Liver (tissue), 9 donors: ENCODE measurements around the gene MYRF. TPM values are rescaled to one million over a fixed set of nuclear protein-coding genes. Genes with fewer than 3 reads are reported as not detected.
A peak's percentile ranks its signal among the peaks of the same experiment; 100 is the strongest.

Experiments
- DNase-seq: peaks from one replicate; pipeline ENCODE4 v3.0.0-alpha.2; 2017; ENCODE audit warnings: low spot score
- H3K27ac ChIP-seq, 2 donors: one replicate each; pipeline ENCODE4 v1.7.0; 2013; ENCODE audit warnings: inconsistent platforms in 2 of 2, low read length in 2 of 2, control low read depth in 1 of 2, low read depth in 1 of 2, mild to moderate bottlenecking in 1 of 2
- H3K27me3 ChIP-seq, 4 donors: one replicate each; pipeline versions ENCODE4 v1.6.1 to v1.7.0; 2013; ENCODE audit warnings: low read length in 3 of 4, inconsistent platforms in 1 of 4, mild to moderate bottlenecking in 1 of 4, moderate library complexity in 1 of 4; ENCODE audit not compliant: control insufficient read depth in 4 of 4, insufficient read depth in 4 of 4
- H3K36me3 ChIP-seq, 4 donors: one replicate each; pipeline versions ENCODE4 v1.6.1 to v1.7.0; 2013; ENCODE audit warnings: low read length in 3 of 4, mild to moderate bottlenecking in 3 of 4, low read depth in 1 of 4, moderate library complexity in 1 of 4; ENCODE audit not compliant: control insufficient read depth in 4 of 4, insufficient read depth in 3 of 4
- H3K4me1 ChIP-seq, 4 donors: one replicate each; pipeline versions ENCODE4 v1.6.1 to v1.7.0; 2013; ENCODE audit warnings: low read length in 3 of 4, mild to moderate bottlenecking in 3 of 4, moderate library complexity in 1 of 4; ENCODE audit not compliant: control insufficient read depth in 4 of 4, insufficient read depth in 4 of 4
- H3K4me3 ChIP-seq, 3 donors: one replicate each; pipeline versions ENCODE4 v1.6.1 to v1.7.0; 2013; ENCODE audit warnings: low read length in 3 of 3, control low read depth in 1 of 3, low read depth in 1 of 3, mild to moderate bottlenecking in 1 of 3
- H3K9ac ChIP-seq, 2 donors: one replicate each; pipeline ENCODE4 v1.7.0; 2013; ENCODE audit warnings: low read length in 2 of 2, mild to moderate bottlenecking in 2 of 2, moderate library complexity in 2 of 2, control low read depth in 1 of 2, low read depth in 1 of 2
- H3K9me3 ChIP-seq, 4 donors: one replicate each; pipeline versions ENCODE4 v1.6.1 to v1.7.0; 2013; ENCODE audit warnings: low read length in 3 of 4; ENCODE audit not compliant: control insufficient read depth in 4 of 4
- EGR1 ChIP-seq, 2 donors: IDR thresholded peaks; 2 replicates each; pipeline ENCODE4 v1.6.1; 2016 to 2018; ENCODE audit warnings: antibody characterized with exemption in 2 of 2, low read depth in 2 of 2
- FOXA2 ChIP-seq: IDR thresholded peaks from 2 replicates; pipeline ENCODE4 v1.6.1; 2016; ENCODE audit warnings: antibody characterized with exemption
- GABPA ChIP-seq, 2 donors: IDR thresholded peaks in 1 of 2; conservative IDR thresholded peaks in 1 of 2; 2 replicates each; pipeline ENCODE4 v1.6.1; 2016; ENCODE audit warnings: antibody characterized with exemption in 2 of 2, mild to moderate bottlenecking in 1 of 2, moderate library complexity in 1 of 2
- HNF4A ChIP-seq, 2 donors: conservative IDR thresholded peaks; 2 replicates each; pipeline ENCODE4 v1.6.1; 2016; ENCODE audit warnings: antibody characterized with exemption in 2 of 2, mild to moderate bottlenecking in 2 of 2
- HNF4G ChIP-seq: IDR thresholded peaks from 2 replicates; pipeline ENCODE4 v1.6.1; 2016; ENCODE audit warnings: antibody characterized with exemption
- JUND ChIP-seq, 2 donors: IDR thresholded peaks; 2 replicates each; pipeline ENCODE4 v1.6.1; 2016; ENCODE audit warnings: antibody characterized with exemption in 2 of 2
- NR2F2 ChIP-seq: IDR thresholded peaks from 2 replicates; pipeline ENCODE4 v1.6.1; 2016; ENCODE audit warnings: antibody characterized with exemption
- RAD21 ChIP-seq, 2 donors: IDR thresholded peaks; 2 replicates each; pipeline ENCODE4 v1.6.1; 2016; ENCODE audit warnings: antibody characterized with exemption in 2 of 2, mild to moderate bottlenecking in 2 of 2
- RXRA ChIP-seq, 2 donors: IDR thresholded peaks; 2 replicates each; pipeline ENCODE4 v1.6.1; 2017 to 2018; ENCODE audit warnings: antibody characterized with exemption in 2 of 2, mild to moderate bottlenecking in 1 of 2
- SP1 ChIP-seq: IDR thresholded peaks from 2 replicates; pipeline ENCODE4 v1.6.1; 2018; ENCODE audit warnings: antibody characterized with exemption, mild to moderate bottlenecking
- TAF1 ChIP-seq: conservative IDR thresholded peaks from 2 replicates; pipeline ENCODE4 v1.6.1; 2016; ENCODE audit warnings: antibody characterized with exemption, mild to moderate bottlenecking
- YY1 ChIP-seq: IDR thresholded peaks from 2 replicates; pipeline ENCODE4 v1.6.1; 2016; ENCODE audit warnings: antibody characterized with exemption, mild to moderate bottlenecking
- WGBS: extraction: QIAGEN DNeasy Blood & Tissue Kit; methylation state at CpG from one replicate; pipeline ENCODE4 v1.1.7; 2013; 5-methylcytosine and 5-hydroxymethylcytosine counted together
- polyA plus RNA-seq, 2 donors: library from polyadenylated mRNA; stranded (reverse) in 1 of 2; unstranded in 1 of 2; fragments of 200-250 nt in 1 of 2; fragments of >200 nt in 1 of 2; fragmentation: Nextera tagmentation in 1 of 2; extraction: Ambion mirVana in 1 of 2; gene quantifications; one replicate each; pipeline versions ENCODE4 v1.2.1 to v1.2.3, GENCODE V29; 2013 to 2015
- total RNA-seq, 2 donors: library from RNA; depleted of rRNA; stranded (reverse); fragments of >200 nt; gene quantifications; one replicate each; pipeline ENCODE4 v1.2.3, GENCODE V29; 2014
- TF ChIP-seq, protein P1 (sequence below): IDR thresholded peaks from 2 replicates; pipeline ENCODE4 v1.6.1; 2016; ENCODE audit warnings: antibody characterized with exemption
- TF ChIP-seq, protein P2 (sequence below): fragments of 150-350 bp; IDR thresholded peaks from 2 replicates; pipeline ENCODE4 v1.5.1; 2017; ENCODE audit warnings: improper control_type of control experiment, low read depth, low read length; ENCODE audit not compliant: missing input control
- TF ChIP-seq, protein P3 (sequence below): IDR thresholded peaks from 2 replicates; pipeline ENCODE4 v1.6.1; 2016; ENCODE audit warnings: antibody characterized with exemption
- TF ChIP-seq, protein P4 (sequence below): IDR thresholded peaks from 2 replicates; pipeline ENCODE4 v1.6.1; 2016; ENCODE audit warnings: antibody characterized with exemption, mild to moderate bottlenecking
- donor health status: healthy.
- donor health status: healthy.
- donor health status: healthy.
- donor health status: healthy.
- donor health status: healthy.

Gene MYRF
- total and polyA plus RNA-seq, 4 donors = 3.5 to 6.5 (median 4.4) TPM

DNA sequence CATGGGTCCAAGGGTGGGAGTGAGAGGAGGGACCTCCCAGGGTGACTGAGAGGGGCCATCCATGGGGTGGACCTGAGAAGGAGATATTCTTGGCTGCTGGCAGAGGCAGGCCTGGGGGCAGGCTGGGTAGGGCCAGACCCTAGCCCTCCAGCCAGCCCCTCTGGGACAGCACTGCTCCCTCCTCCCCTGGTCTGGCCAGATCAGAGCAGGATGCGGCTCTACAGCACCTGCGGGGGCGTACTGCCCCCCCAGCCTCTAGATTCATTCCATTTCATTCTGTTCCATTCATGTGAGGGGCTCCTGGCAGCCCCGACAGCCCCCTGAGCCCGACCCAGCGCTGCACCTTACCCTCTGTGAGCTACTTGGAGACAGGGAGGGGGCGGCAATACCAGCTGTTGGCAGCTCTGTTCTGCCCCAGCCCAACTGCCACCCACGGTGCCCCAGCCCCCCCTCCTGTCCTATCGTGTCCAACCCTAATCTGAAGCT is 34.3 kb upstream of the MYRF start:
- no peak for DNase-seq

DNA sequence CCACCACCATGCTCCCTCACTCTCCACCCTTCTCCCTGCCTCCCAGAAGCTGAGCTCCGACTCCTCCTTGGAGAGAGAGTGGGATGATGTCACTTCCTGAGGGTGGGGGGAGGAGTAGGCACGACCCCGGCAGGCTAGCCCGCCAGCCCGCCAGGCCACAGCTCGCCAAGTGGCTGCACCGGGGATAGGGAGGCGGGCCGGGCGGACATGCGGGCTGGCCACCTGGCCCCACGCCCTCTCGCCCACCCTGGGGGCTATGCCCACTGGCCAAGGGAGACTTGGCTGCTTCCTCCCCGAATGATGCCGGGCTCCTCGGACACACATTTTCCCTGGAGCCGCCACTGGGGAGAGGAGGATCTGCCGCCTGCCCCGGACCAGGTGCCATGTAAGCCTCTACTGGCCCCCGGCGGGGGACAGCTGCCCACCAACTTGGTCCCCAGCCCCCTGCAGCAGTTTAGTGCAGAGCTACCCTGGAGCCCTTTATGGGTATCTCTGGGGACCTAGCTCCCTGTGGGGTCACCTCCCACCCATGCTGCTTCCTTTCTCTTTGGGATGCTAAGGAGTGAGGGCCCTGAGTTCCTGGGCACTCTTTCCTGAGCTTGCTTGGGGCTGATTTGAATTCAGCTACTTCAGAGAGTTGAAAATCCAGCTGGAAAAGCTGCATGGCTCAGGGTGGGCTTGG is 33.7 kb upstream of the MYRF start:
- Histone ChIP-seq H3K36me3 (no peaks in the 10 kb centered on the region), H3K27ac (no peak overlapping the region), H3K4me1 (no peaks in the 10 kb centered on the region), H3K9me3 (no peaks in the 10 kb centered on the region), H3K4me3 (peak overlapping the region in 1 of 3 donors; percentile 6), H3K9ac (no peak overlapping the region), H3K27me3 (no peaks in the 10 kb centered on the region)
- no peak for DNase-seq
- TF ChIP-seq TAF1 (no peak), FOXA2 (no peak), GABPA (IDR thresholded peaks at IDR 0.05 in 1 of 2, conservative IDR thresholded peaks at IDR 0.05 in 1 of 2) (no peak), SP1 (no peak), NR2F2 (no peak), JUND (IDR thresholded peaks at IDR 0.05) (no peak), EGR1 (IDR thresholded peaks at IDR 0.05; ENCODE audit: low read depth in 2 of 2) (no peak)
- TF ChIP-seq, protein P1, sequence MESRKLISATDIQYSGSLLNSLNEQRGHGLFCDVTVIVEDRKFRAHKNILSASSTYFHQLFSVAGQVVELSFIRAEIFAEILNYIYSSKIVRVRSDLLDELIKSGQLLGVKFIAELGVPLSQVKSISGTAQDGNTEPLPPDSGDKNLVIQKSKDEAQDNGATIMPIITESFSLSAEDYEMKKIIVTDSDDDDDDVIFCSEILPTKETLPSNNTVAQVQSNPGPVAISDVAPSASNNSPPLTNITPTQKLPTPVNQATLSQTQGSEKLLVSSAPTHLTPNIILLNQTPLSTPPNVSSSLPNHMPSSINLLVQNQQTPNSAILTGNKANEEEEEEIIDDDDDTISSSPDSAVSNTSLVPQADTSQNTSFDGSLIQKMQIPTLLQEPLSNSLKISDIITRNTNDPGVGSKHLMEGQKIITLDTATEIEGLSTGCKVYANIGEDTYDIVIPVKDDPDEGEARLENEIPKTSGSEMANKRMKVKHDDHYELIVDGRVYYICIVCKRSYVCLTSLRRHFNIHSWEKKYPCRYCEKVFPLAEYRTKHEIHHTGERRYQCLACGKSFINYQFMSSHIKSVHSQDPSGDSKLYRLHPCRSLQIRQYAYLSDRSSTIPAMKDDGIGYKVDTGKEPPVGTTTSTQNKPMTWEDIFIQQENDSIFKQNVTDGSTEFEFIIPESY = no peak
- 68% methylated on average over 21 of the region's 21 CpGs for whole genome bisulfite sequencing

More for the DNA sequence above, 34.3 kb upstream of the MYRF start:
- Histone ChIP-seq H3K9ac (no peak overlapping the region), H3K36me3 (no peaks in the 10 kb centered on the region), H3K9me3 (no peaks in the 10 kb centered on the region), H3K27me3 (no peaks in the 10 kb centered on the region), H3K4me3 (no peak overlapping the region), H3K4me1 (no peaks in the 10 kb centered on the region), H3K27ac (no peak overlapping the region)
- TF ChIP-seq RAD21 (IDR thresholded peaks at IDR 0.05) = no peak
- TF ChIP-seq HNF4G = no peak
- TF ChIP-seq SP1 = no peak
- TF ChIP-seq RXRA (IDR thresholded peaks at IDR 0.05) = no peak
- TF ChIP-seq, protein P1 = no peak
- no peak for TF ChIP-seq TAF1
- WGBS = 62% methylated on average over 9 of the region's 9 CpGs

DNA sequence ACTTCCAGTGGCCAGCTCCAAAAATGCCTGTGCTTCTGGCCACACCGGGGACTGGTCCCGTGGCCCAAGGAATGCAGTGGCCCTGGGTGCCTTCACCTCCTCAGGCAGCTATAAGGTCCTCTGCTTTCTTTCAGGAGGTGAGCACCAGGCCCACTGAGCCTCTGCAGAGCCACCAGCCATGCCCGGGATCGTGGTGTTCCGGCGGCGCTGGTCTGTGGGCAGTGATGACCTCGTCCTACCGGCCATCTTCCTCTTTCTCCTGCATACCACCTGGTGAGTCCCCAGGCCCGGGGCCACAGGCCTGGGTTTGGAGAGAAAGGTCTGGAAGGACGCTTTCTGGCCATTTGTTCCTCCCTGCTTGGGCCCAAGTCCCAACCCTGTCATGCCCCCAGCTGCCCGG is 32.5 kb upstream of the MYRF start:
- no peak for DNase-seq
- Histone ChIP-seq H3K27ac (no peak overlapping the region), H3K4me3 (no peak overlapping the region), H3K36me3 (no peaks in the 10 kb centered on the region), H3K9me3 (no peaks in the 10 kb centered on the region), H3K27me3 (no peaks in the 10 kb centered on the region), H3K9ac (no peak overlapping the region), H3K4me1 (no peaks in the 10 kb centered on the region)
- WGBS = 96% methylated on average over 12 of the region's 12 CpGs
- TF ChIP-seq HNF4G = no peak
- TF ChIP-seq, protein P2, sequence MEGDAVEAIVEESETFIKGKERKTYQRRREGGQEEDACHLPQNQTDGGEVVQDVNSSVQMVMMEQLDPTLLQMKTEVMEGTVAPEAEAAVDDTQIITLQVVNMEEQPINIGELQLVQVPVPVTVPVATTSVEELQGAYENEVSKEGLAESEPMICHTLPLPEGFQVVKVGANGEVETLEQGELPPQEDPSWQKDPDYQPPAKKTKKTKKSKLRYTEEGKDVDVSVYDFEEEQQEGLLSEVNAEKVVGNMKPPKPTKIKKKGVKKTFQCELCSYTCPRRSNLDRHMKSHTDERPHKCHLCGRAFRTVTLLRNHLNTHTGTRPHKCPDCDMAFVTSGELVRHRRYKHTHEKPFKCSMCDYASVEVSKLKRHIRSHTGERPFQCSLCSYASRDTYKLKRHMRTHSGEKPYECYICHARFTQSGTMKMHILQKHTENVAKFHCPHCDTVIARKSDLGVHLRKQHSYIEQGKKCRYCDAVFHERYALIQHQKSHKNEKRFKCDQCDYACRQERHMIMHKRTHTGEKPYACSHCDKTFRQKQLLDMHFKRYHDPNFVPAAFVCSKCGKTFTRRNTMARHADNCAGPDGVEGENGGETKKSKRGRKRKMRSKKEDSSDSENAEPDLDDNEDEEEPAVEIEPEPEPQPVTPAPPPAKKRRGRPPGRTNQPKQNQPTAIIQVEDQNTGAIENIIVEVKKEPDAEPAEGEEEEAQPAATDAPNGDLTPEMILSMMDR = no peak
- no peak for TF ChIP-seq YY1
- TF ChIP-seq RAD21 (IDR thresholded peaks at IDR 0.05) = no peak
- TF ChIP-seq, protein P3, sequence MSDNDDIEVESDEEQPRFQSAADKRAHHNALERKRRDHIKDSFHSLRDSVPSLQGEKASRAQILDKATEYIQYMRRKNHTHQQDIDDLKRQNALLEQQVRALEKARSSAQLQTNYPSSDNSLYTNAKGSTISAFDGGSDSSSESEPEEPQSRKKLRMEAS = no peak
- TF ChIP-seq, protein P4, sequence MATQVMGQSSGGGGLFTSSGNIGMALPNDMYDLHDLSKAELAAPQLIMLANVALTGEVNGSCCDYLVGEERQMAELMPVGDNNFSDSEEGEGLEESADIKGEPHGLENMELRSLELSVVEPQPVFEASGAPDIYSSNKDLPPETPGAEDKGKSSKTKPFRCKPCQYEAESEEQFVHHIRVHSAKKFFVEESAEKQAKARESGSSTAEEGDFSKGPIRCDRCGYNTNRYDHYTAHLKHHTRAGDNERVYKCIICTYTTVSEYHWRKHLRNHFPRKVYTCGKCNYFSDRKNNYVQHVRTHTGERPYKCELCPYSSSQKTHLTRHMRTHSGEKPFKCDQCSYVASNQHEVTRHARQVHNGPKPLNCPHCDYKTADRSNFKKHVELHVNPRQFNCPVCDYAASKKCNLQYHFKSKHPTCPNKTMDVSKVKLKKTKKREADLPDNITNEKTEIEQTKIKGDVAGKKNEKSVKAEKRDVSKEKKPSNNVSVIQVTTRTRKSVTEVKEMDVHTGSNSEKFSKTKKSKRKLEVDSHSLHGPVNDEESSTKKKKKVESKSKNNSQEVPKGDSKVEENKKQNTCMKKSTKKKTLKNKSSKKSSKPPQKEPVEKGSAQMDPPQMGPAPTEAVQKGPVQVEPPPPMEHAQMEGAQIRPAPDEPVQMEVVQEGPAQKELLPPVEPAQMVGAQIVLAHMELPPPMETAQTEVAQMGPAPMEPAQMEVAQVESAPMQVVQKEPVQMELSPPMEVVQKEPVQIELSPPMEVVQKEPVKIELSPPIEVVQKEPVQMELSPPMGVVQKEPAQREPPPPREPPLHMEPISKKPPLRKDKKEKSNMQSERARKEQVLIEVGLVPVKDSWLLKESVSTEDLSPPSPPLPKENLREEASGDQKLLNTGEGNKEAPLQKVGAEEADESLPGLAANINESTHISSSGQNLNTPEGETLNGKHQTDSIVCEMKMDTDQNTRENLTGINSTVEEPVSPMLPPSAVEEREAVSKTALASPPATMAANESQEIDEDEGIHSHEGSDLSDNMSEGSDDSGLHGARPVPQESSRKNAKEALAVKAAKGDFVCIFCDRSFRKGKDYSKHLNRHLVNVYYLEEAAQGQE = no peak
- no peak for TF ChIP-seq NR2F2
- TF ChIP-seq GABPA (IDR thresholded peaks at IDR 0.05 in 1 of 2, conservative IDR thresholded peaks at IDR 0.05 in 1 of 2) = no peak
- no peak for TF ChIP-seq EGR1 (IDR thresholded peaks at IDR 0.05; ENCODE audit: low read depth in 2 of 2)
- no peak for TF ChIP-seq HNF4A (conservative IDR thresholded peaks at IDR 0.05)
- TF ChIP-seq FOXA2 = no peak
